Keratinocyte (primary cell): ENCODE data around the gene CCNB3. TPM values are rescaled to one million over a fixed set of nuclear protein-coding genes. Genes with fewer than 3 reads are reported as not detected.

ENCODE experiments used
- DNase-seq: peaks from one replicate; pipeline ENCODE4 v3.0.0-alpha.2; 2011; ENCODE audit warnings: low read depth, missing footprints, low spot score
- FAIRE-seq: peaks from 2 replicates; lab custom pipeline; 2011; peaks lifted over from hg19 to GRCh38; lab: Jason Lieb, UNC
- H2AFZ ChIP-seq: 2 replicates; pipeline ENCODE4 v1.6.0; 2012; ENCODE audit warnings: low read length, control low read depth, inconsistent platforms; ENCODE audit not compliant: control insufficient read depth
- H3K27ac ChIP-seq: 2 replicates; pipeline ENCODE4 v1.5.1; 2011; ENCODE audit warnings: low read length; ENCODE audit not compliant: control insufficient read depth, insufficient read depth
- H3K27me3 ChIP-seq: 3 replicates; pipeline ENCODE4 v1.6.0; 2011; ENCODE audit warnings: low read length; ENCODE audit not compliant: control insufficient read depth, insufficient read depth; ENCODE audit errors: extremely low read depth
- H3K36me3 ChIP-seq, 2 experiments: 2 replicates in 1 of 2; 3 replicates in 1 of 2; pipeline ENCODE4 v1.5.1; 2011; ENCODE audit warnings: low read length in 2 of 2, mild to moderate bottlenecking in 1 of 2; ENCODE audit not compliant: control insufficient read depth in 2 of 2, insufficient read depth in 2 of 2; ENCODE audit errors: extremely low read depth in 1 of 2
- H3K4me1 ChIP-seq: 3 replicates; pipeline ENCODE4 v1.5.1; 2011; ENCODE audit warnings: low read length; ENCODE audit not compliant: control insufficient read depth, insufficient read depth; ENCODE audit errors: extremely low read depth
- H3K4me2 ChIP-seq: 3 replicates; pipeline ENCODE4 v1.6.0; 2011; ENCODE audit warnings: low read depth, low read length; ENCODE audit not compliant: control insufficient read depth, insufficient read depth; ENCODE audit errors: extremely low read depth
- H3K4me3 ChIP-seq, 3 experiments: fragments of 200-600 bp in 1 of 3; sonication (generic) in 1 of 3; 2 replicates in 2 of 3; 3 replicates in 1 of 3; pipeline ENCODE4 v1.5.1; 2011 to 2016; ENCODE audit warnings: low read length in 3 of 3, mild to moderate bottlenecking in 3 of 3, control low read depth in 2 of 3, inconsistent platforms in 1 of 3, low read depth in 1 of 3, mixed read lengths in 1 of 3, mixed run types in 1 of 3, moderate library complexity in 1 of 3; ENCODE audit not compliant: control insufficient read depth in 2 of 3, insufficient read depth in 2 of 3; ENCODE audit errors: extremely low read depth in 1 of 3
- H3K79me2 ChIP-seq: 2 replicates; pipeline ENCODE4 v1.6.0; 2012; ENCODE audit warnings: low read length; ENCODE audit not compliant: control insufficient read depth, insufficient read depth
- H3K9ac ChIP-seq: 3 replicates; pipeline ENCODE4 v1.6.0; 2011; ENCODE audit warnings: low read length; ENCODE audit not compliant: control insufficient read depth, insufficient read depth; ENCODE audit errors: extremely low read depth
- H3K9me1 ChIP-seq: 3 replicates; pipeline ENCODE4 v1.6.0; 2011; ENCODE audit warnings: low read length; ENCODE audit not compliant: control insufficient read depth, insufficient read depth; ENCODE audit errors: extremely low read depth
- H3K9me3 ChIP-seq: 2 replicates; pipeline ENCODE4 v1.5.1; 2012; ENCODE audit warnings: low read depth, low read length; ENCODE audit not compliant: control insufficient read depth
- H4K20me1 ChIP-seq: 3 replicates; pipeline ENCODE4 v1.6.0; 2011; ENCODE audit warnings: low read length; ENCODE audit not compliant: control insufficient read depth, insufficient read depth; ENCODE audit errors: extremely low read depth
- CTCF ChIP-seq, 3 experiments: IDR thresholded peaks in 1 of 3; conservative IDR thresholded peaks in 1 of 3; optimal IDR thresholded peaks in 1 of 3; 2 replicates in 2 of 3; 3 replicates in 1 of 3; pipeline versions ENCODE3 to v1.5.1; 2011; ENCODE audit warnings: low read length in 3 of 3, mild to moderate bottlenecking in 3 of 3, moderate library complexity in 2 of 3, control low read depth in 1 of 3, inconsistent platforms in 1 of 3; ENCODE audit not compliant: insufficient read depth in 2 of 3; ENCODE audit errors: extremely low read depth in 1 of 3
- EZH2 ChIP-seq: IDR thresholded peaks from one replicate; pipeline ENCODE4 v1.6.1; 2012; ENCODE audit warnings: inconsistent platforms, mild to moderate bottlenecking, low read length, moderate library complexity
- dilution Hi-C: fragments of 300-500 bp; cut with MboI; formaldehyde crosslinking; loops from one replicate; pipeline ENCODE4 v1.7.0; 2020; ENCODE audit warnings: low sequenced_read_pairs; ENCODE audit not compliant: extremely low pct_ligation_motif_present
- polyA plus RNA-seq, 5 experiments: library from polyadenylated mRNA; depleted of rRNA in 3 of 5; stranded (reverse) in 3 of 5; stranded (forward) in 1 of 5; unstranded in 1 of 5; fragments of >200 nt; gene quantifications; 1 replicate in 1 of 5; 2 replicates in 3 of 5; 3 replicates in 1 of 5; pipeline versions ENCODE4 v1.2.1 to v1.2.3, GENCODE V29; 2011 to 2012; ENCODE audit warnings: missing spikeins in 2 of 5, low read depth in 1 of 5, low replicate concordance in 1 of 5

Gene CCNB3
- polyA plus RNA-seq, 1 donor (not counting 4 experiments of a cell fraction or from before 2014, with no cell fraction given) = 0.72 TPM

- Histone ChIP-seq H3K36me3 (no peaks in the 10 kb centered on the region), H3K4me3 (no peak overlapping the region), H2AFZ (no peak overlapping the region), H3K9me1 (no peaks in the 10 kb centered on the region), H4K20me1 (no peaks in the 10 kb centered on the region), H3K27ac (no peak overlapping the region), H3K9ac (no peak overlapping the region), H3K4me2 (no peak overlapping the region), H3K4me1 (no peaks in the 10 kb centered on the region), H3K79me2 (no peaks in the 10 kb centered on the region), H3K27me3 (no peaks in the 10 kb centered on the region), H3K9me3 (no peaks in the 10 kb centered on the region)
- dilution Hi-C loops = no loop called here
- FAIRE-seq = no peak
- no peak for TF ChIP-seq EZH2
- DNase-seq = no peak
These were observed 15.5 kb upstream of the CCNB3 start for GRCh38 chrX:50188859-50189600.

- dilution Hi-C loops = no loop called here
- no peak for FAIRE-seq
These were observed 6.2 kb upstream of the CCNB3 start for GRCh38 chrX:50198348-50198747.

More at GRCh38 chrX:50198348-50198747, 6.2 kb upstream of the CCNB3 start:
- Histone ChIP-seq H3K79me2 (no peaks in the 10 kb centered on the region), H3K9me1 (no peaks in the 10 kb centered on the region), H3K9me3 (no peaks in the 10 kb centered on the region), H4K20me1 (no peaks in the 10 kb centered on the region), H3K4me3 (no peak overlapping the region), H3K27me3 (no peaks in the 10 kb centered on the region), H3K4me2 (no peak overlapping the region), H3K9ac (no peak overlapping the region), H3K4me1 (peaks cover 3% of the 10 kb centered on the region), H2AFZ (no peak overlapping the region), H3K36me3 (no peaks in the 10 kb centered on the region), H3K27ac (no peak overlapping the region)
- no peak for DNase-seq
- TF ChIP-seq CTCF (optimal IDR thresholded peaks at IDR 0.05 in 1 of 3, IDR thresholded peaks at IDR 0.05 in 1 of 3, conservative IDR thresholded peaks at IDR 0.05 in 1 of 3; ENCODE audit: extremely low read depth in 1 of 3, insufficient read depth in 2 of 3, low read length in 3 of 3) = no peak
